ENCODE measurements around the gene MVP.

MVP gene

GRCh38 chr16:29804455-29805231, 15.6 kb upstream of the MVP start:
- no peak for DNase-seq (ENCODE audit: low read depth)

GRCh38 chr16:29805232-29806098, 14.8 kb upstream of the MVP start:
- peak; percentile 93 for DNase-seq (ENCODE audit: low read depth)

- no peak for DNase-seq (ENCODE audit: low read depth)
Measured at GRCh38 chr16:29806099-29806579, 14.1 kb upstream of the MVP start, which contains the start of gene MAZ. MAZ (plus strand) TSS chr16:29806529; CDS start chr16:29806702, 173 bp downstream.

GRCh38 chr16:29806641-29807425, 13.4 kb upstream of the MVP start:
- no peak for DNase-seq (ENCODE audit: low read depth)

- DNase-seq (ENCODE audit: low read depth), result peak; percentile 85
Measured at GRCh38 chr16:29807426-29808218, 12.6 kb upstream of the MVP start.

- DNase-seq (ENCODE audit: low read depth), result no peak
Measured at GRCh38 chr16:29808219-29808900, 11.9 kb upstream of the MVP start.

GRCh38 chr16:29809031-29809747, 11.1 kb upstream of the MVP start:
- DNase-seq (ENCODE audit: low read depth), result no peak

- no peak for DNase-seq (ENCODE audit: low read depth)
Measured at GRCh38 chr16:29809850-29810698, 10.2 kb upstream of the MVP start.

- no peak for DNase-seq (ENCODE audit: low read depth)
Measured at GRCh38 chr16:29810699-29811169, 9.5 kb upstream of the MVP start.

- DNase-seq (ENCODE audit: low read depth), result peak; percentile 97
Measured at GRCh38 chr16:29811170-29811895, 8.9 kb upstream of the MVP start.

GRCh38 chr16:29811896-29812665, 8.2 kb upstream of the MVP start, which contains the start of gene PRRT2:
PRRT2 (plus strand) TSS chr16:29812193; CDS start chr16:29813055, 862 bp downstream.
- DNase-seq (ENCODE audit: low read depth), result no peak

GRCh38 chr16:29812754-29813643, 7.3 kb upstream of the MVP start:
- no peak for DNase-seq (ENCODE audit: low read depth)

GRCh38 chr16:29813644-29814562, 6.4 kb upstream of the MVP start:
- no peak for DNase-seq (ENCODE audit: low read depth)

GRCh38 chr16:29814592-29814991, 5.7 kb upstream of the MVP start:
- no peak for DNase-seq (ENCODE audit: low read depth)

GRCh38 chr16:29815032-29815721, 5.1 kb upstream of the MVP start:
- DNase-seq (ENCODE audit: low read depth), result no peak

Measured in GM04504 (cell line).